MG63 (cell line): ENCODE measurements around the gene CACNG5. TPM values are rescaled to one million over a fixed set of nuclear protein-coding genes. Genes with fewer than 3 reads are reported as not detected.
"Not testable (repeated sequence)": the region's sequence is repeated elsewhere in the genome, so short reads cannot be mapped to it uniquely, and the experiment has no call there.

Experiments
- DNase-seq: peaks from one replicate; pipeline ENCODE4 v3.0.0-alpha.2; 2020
- H3K27me3 ChIP-seq: fragments of 250-450 bp; sonication (Bioruptor Pico); 2 replicates; pipeline ENCODE4 v1.5.1; 2020; ENCODE audit warnings: mild to moderate bottlenecking, moderate library complexity
- H3K36me3 ChIP-seq: fragments of 250-450 bp; sonication (Bioruptor Pico); 2 replicates; pipeline ENCODE4 v1.5.1; 2020; ENCODE audit warnings: mild to moderate bottlenecking, moderate library complexity
- H3K4me3 ChIP-seq: fragments of 250-450 bp; sonication (Bioruptor Pico); 2 replicates; pipeline ENCODE4 v1.5.1; 2020; ENCODE audit warnings: mild to moderate bottlenecking, moderate library complexity
- H3K9me3 ChIP-seq: fragments of 250-450 bp; sonication (Bioruptor Pico); 2 replicates; pipeline ENCODE4 v1.5.1; 2020; ENCODE audit warnings: mild to moderate bottlenecking, moderate library complexity
- total RNA-seq: library from RNA; depleted of rRNA; stranded (reverse); fragments of >200 nt; shearing (Covaris generic); gene quantifications from 2 replicates; pipeline ENCODE4 v1.2.3, GENCODE V29; 2014; ENCODE audit warnings: low replicate concordance

CACNG5 gene
- total RNA-seq, 1 experiment from 2014 or later, result not detected

DNA sequence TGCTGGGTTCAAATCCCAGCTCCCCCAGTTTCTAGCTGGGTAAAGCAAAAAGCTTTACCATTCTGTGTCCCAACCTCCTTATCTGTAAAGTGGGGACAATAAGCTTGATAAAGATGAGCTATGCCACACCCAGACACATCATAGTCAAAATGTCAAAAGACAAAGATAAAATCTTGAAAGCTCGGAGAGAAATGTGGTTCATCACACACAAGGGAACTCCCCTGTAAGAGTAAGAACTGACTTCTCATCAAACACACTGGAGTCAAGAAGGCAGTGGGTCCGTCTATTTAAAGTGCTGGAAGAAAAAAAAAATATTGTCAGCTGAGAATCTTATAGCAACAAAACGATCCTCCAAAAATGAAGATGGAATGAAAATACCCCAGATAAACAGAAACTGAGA, 25.3 kb downstream of the CACNG5 start:
- Histone ChIP-seq H3K4me3 (no peak overlapping the region), H3K36me3 (no peaks in the 10 kb centered on the region), H3K9me3 (no peaks in the 10 kb centered on the region), H3K27me3 (peaks cover 4% of the 10 kb centered on the region; the same call in 1 of the 2 replicates)
- DNase-seq, result no peak

DNA sequence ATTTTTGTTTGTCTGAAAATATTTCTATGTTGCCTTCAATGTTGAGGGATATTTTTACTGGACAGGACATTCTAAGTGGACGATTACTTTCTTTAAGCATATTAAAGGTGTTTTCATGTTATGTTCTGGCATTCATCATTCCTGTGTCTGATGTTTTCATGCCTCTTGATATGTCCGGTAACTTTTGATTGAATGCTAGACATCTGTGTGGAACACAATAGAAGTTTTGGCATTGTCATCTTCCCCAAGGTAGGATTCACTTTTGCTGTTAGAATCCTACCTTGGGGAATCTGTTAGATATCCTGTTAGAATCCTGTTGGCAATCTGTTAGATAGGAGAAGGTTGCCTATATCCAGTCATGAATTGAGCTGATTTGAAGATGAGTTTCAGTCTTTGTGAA, 28.9 kb downstream of the CACNG5 start:
- no peak overlapping the region for H3K4me3 ChIP-seq
- no peaks in the 10 kb centered on the region for H3K36me3 ChIP-seq
- no peaks in the 10 kb centered on the region for H3K9me3 ChIP-seq
- no peak for DNase-seq
- H3K27me3 ChIP-seq, result peaks cover 4% of the 10 kb centered on the region; the same call in 1 of the 2 replicates

DNA sequence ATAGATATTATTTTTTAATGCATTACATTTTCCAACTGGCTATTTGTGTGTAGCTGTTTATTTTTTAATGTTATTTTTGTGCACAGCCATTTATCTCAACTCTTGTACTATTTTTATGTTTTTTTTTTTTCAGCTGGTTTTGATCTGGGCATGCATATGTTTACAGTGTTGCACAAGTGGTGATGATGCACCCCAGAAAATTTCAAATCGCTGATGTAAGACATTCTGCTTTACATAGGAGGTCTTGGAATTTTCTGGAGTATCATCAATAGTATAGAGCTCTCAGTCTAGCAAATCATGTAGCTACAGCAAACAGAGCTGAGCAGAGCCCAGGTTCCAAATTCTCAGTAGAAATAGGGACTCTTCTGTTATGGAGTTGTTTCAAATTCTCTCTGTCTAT, 30.2 kb downstream of the CACNG5 start:
- H3K36me3 ChIP-seq, result no peaks in the 10 kb centered on the region
- H3K9me3 ChIP-seq, result no peaks in the 10 kb centered on the region; the same call in 1 of the 2 replicates
- H3K4me3 ChIP-seq, result no peak overlapping the region
- DNase-seq, result no peak
- H3K27me3 ChIP-seq, result peaks cover 2% of the 10 kb centered on the region

- Histone ChIP-seq H3K4me3 (no peak overlapping the region), H3K27me3 (peaks cover 27% of the 10 kb centered on the region), H3K36me3 (no peaks in the 10 kb centered on the region), H3K9me3 (no peaks in the 10 kb centered on the region; the same call in 1 of the 2 replicates)
- DNase-seq, result no peak
These were observed 39.0 kb downstream of the CACNG5 start for GRCh38 chr17:66873962-66874361.

DNA sequence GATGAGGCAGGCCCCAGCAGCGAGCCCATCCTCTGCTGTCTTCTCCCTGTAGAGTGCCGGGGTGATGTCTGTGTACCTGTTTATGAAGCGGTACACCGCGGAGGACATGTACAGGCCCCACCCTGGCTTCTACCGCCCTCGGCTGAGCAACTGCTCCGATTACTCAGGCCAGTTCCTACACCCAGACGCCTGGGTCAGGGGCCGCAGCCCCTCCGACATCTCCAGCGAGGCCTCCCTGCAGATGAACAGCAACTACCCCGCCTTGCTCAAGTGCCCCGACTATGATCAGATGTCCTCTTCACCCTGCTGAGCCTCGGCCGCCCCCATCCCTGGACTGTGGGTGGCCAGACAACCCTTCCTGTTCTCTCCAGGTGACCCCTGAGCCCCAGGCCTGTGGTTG, 50.0 kb downstream of the CACNG5 start:
- Histone ChIP-seq H3K9me3 (no peaks in the 10 kb centered on the region), H3K27me3 (peaks cover 3% of the 10 kb centered on the region; the same call in 1 of the 2 replicates), H3K36me3 (no peaks in the 10 kb centered on the region), H3K4me3 (no peak overlapping the region)
- no peak for DNase-seq

GRCh38 chr17:66885417-66885816, 50.5 kb downstream of the CACNG5 start:
- no peak overlapping the region for H3K4me3 ChIP-seq
- DNase-seq, result no peak
- H3K9me3 ChIP-seq, result no peaks in the 10 kb centered on the region
- no peaks in the 10 kb centered on the region for H3K36me3 ChIP-seq
- H3K27me3 ChIP-seq, result peaks cover 3% of the 10 kb centered on the region; the same call in 1 of the 2 replicates

DNA sequence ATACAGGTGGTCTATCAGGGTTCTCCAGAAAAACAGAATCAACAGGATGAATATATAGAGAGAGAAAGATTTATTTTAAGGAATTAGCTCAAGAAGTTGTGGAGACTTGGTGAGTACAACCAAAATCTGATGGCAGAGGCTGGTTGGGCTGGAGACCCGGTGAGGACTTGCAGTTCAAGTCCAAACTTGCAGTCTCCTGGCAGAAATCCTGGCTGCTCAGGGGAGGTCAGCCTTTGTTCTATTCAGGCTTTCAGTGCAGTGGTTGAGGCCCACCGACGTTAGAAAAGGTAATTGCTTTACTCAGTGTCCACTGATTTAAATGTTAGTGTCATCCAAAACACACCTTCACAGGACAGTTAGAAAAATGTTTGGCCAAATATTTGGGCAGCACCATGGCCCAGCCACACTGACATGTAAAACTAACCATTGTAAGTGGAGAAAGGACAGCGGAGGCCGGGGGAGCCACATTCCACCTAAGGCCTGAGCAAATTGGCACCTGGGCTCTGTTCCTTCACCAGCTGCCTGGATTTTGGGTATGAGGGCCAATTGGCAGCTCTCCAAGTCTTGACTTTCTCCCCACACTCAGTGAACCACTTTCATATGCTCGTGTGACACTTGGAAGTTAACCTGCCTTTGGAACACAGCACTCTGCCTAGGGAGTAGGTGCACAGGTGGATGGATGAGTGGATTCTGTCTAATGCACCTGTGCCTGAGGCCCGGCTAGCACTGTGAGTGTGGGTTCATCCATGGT, 54.7 kb downstream of the CACNG5 start:
- Histone ChIP-seq H3K4me3 (no peak overlapping the region), H3K27me3 (no peaks in the 10 kb centered on the region; the same call in 1 of the 2 replicates), H3K9me3 (no peaks in the 10 kb centered on the region), H3K36me3 (no peaks in the 10 kb centered on the region)
- DNase-seq, result no peak

GRCh38 chr17:66892246-66892645, 57.3 kb downstream of the CACNG5 start:
- Histone ChIP-seq H3K27me3 (no peaks in the 10 kb centered on the region; the same call in 1 of the 2 replicates), H3K36me3 (no peaks in the 10 kb centered on the region), H3K9me3 (no peaks in the 10 kb centered on the region), H3K4me3 (no peak overlapping the region)
- DNase-seq, result no peak

- peak; percentile 55 for DNase-seq
- no peaks in the 10 kb centered on the region for H3K9me3 ChIP-seq
- no peaks in the 10 kb centered on the region; the same call in 1 of the 2 replicates for H3K27me3 ChIP-seq
- H3K36me3 ChIP-seq, result no peaks in the 10 kb centered on the region
- no peak overlapping the region for H3K4me3 ChIP-seq
These were observed 58.5 kb downstream of the CACNG5 start for GRCh38 chr17:66893382-66893781.

- no peaks in the 10 kb centered on the region; the same call in 1 of the 2 replicates for H3K27me3 ChIP-seq
- no peak for DNase-seq
- no peak overlapping the region for H3K4me3 ChIP-seq
- no peaks in the 10 kb centered on the region for H3K9me3 ChIP-seq
- no peaks in the 10 kb centered on the region for H3K36me3 ChIP-seq
These were observed 58.9 kb downstream of the CACNG5 start for GRCh38 chr17:66893863-66894262.

- no peak for DNase-seq
- Histone ChIP-seq H3K36me3 (no peaks in the 10 kb centered on the region), H3K9me3 (no peaks in the 10 kb centered on the region), H3K4me3 (no peak overlapping the region), H3K27me3 (no peaks in the 10 kb centered on the region; the same call in 1 of the 2 replicates)
These were observed 62.2 kb downstream of the CACNG5 start for GRCh38 chr17:66897141-66897540.

DNA sequence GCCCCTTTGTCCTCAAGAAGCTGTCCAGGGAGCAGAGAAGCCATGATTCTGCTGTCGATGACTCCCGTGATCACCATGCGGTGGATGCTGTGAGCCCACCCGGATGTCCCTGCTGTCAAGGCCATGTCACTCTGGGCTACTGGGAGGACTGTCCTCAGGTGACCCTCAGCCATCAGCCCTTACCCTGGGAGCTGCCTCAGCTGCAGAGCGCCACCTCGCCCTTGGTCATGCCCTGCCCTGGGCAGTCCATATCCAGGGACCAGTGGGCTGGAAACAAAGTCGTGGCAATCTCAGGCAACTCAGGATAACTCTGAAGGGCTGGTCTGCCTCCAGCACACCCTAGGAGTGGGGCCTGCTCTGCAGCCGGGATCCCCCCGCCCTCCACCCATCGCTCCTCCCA, 63.6 kb downstream of the CACNG5 start:
- DNase-seq, result no peak
- Histone ChIP-seq H3K4me3 (no peak overlapping the region), H3K36me3 (no peaks in the 10 kb centered on the region), H3K9me3 (no peaks in the 10 kb centered on the region), H3K27me3 (no peaks in the 10 kb centered on the region)

DNA sequence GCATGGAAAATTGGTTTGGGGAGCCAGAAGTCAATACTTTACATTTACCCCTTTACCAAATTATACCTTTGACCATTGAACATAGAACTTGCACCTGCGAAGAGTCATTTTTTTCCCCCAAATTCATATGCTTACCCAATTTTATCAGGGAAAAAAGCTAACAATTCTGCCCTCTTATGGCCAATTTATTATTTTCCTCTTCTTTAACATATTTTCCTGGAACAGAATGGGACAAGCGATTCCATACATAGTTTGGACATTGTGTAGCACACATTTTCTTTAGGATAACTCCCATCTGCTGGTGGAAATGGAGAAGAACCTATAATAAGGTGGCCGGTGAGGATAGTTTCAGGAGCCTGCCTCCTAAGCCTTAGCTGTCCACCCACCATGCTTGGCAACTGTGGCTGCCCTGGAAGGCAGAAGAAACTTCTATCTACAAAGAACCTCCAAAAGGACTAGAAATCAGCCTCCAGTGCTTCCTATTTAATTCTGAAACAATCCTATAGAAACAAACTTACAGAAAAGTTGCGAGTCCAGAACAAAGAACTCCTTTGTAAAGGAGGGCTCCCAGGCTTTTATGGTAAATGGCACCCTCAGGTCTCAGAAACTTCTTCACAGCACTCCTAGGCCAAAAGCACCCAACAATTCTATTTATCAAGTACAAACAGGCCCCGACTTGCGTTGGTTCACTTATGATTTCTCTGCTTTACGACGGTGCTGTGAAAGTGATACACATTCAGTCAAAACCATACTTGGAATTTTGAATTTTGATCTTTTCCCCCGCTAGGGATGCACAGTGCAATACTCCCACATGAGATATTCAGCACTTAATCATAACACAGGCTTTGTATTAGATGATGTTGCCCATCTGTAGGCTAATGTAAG, 65.5 kb downstream of the CACNG5 start:
- Histone ChIP-seq H3K4me3 (no peak overlapping the region), H3K36me3 (no peaks in the 10 kb centered on the region), H3K27me3 (no peaks in the 10 kb centered on the region), H3K9me3 (no peaks in the 10 kb centered on the region)
- DNase-seq, result no peak

DNA sequence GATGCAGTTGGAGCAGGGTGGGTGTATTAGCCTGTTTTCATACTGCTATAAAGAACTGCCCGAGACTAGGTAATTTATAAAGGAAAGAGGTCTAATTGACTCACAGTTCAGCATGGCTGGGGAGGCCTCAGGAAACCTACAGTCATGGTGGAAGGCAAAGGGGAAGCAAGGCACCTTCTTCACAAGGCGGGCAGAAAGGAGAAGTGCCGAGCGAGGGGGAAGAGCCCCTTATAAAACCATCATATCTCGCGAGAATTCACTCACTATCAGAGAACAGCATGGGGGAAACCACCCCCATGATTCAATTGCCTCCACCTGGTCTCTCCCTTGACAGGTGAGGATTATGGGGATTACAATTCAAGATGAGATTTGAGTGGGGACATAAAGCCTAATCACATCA, 68.4 kb downstream of the CACNG5 start:
- H3K4me3 ChIP-seq, H3K36me3 ChIP-seq, H3K27me3 ChIP-seq, H3K9me3 ChIP-seq, DNase-seq: not testable (repeated sequence)

- Histone ChIP-seq H3K4me3 (no peak overlapping the region), H3K36me3 (no peaks in the 10 kb centered on the region), H3K9me3 (no peaks in the 10 kb centered on the region), H3K27me3 (peaks cover 2% of the 10 kb centered on the region; the same call in 1 of the 2 replicates)
- DNase-seq, result no peak
These were observed 68.9 kb downstream of the CACNG5 start for GRCh38 chr17:66903781-66904180.

- H3K27me3 ChIP-seq, result peaks cover 2% of the 10 kb centered on the region; the same call in 1 of the 2 replicates
- H3K36me3 ChIP-seq, result no peaks in the 10 kb centered on the region
- H3K9me3 ChIP-seq, result no peaks in the 10 kb centered on the region
- no peak for DNase-seq
- H3K4me3 ChIP-seq, result no peak overlapping the region
These were observed 70.1 kb downstream of the CACNG5 start for GRCh38 chr17:66904760-66905624.
